Prostate gland (tissue), 2 donors: ENCODE data around the gene SEH1L. TPM values are rescaled to one million over a fixed set of nuclear protein-coding genes. Genes with fewer than 3 reads are reported as not detected.
A peak's percentile ranks its signal among the peaks of the same experiment; 100 is the strongest.

Source experiments
- DNase-seq: peaks from one replicate; pipeline ENCODE4 v3.0.0-alpha.2; 2019; ENCODE audit warnings: low spot score
- H3K27ac ChIP-seq, 2 donors: fragments of 200-600 bp; sonication (generic); 2 replicates each; pipeline ENCODE4 v1.5.1; 2017 to 2019
- H3K27me3 ChIP-seq: fragments of 200-600 bp; sonication (generic); replicated peaks from 2 replicates; pipeline ENCODE4 v1.5.1; 2019; ENCODE audit not compliant: insufficient read depth
- H3K36me3 ChIP-seq, 2 donors: fragments of 200-600 bp; sonication (generic); 1 replicate in 1 of 2; 2 replicates in 1 of 2; pipeline versions ENCODE4 v1.5.1 to v1.8.1; 2017 to 2019
- H3K4me1 ChIP-seq: fragments of 200-600 bp; sonication (generic); replicated peaks from 2 replicates; pipeline ENCODE4 v1.5.1; 2019
- H3K4me3 ChIP-seq, 2 donors: fragments of 200-600 bp; sonication (generic); 2 replicates each; pipeline ENCODE4 v1.5.1; 2017 to 2019
- H3K9me3 ChIP-seq: fragments of 200-600 bp; sonication (generic); 2 replicates; pipeline ENCODE4 v1.5.1; 2017
- POLR2A ChIP-seq: fragments of 450-650 bp; IDR thresholded peaks from one replicate; pipeline ENCODE4 v1.6.1; 2016; ENCODE audit warnings: antibody characterized with exemption, mild to moderate bottlenecking
- POLR2AphosphoS5 ChIP-seq: sonication (generic); formaldehyde crosslinking; IDR thresholded peaks from one replicate; pipeline ENCODE4 v1.6.1; 2017; ENCODE audit warnings: antibody characterized with exemption
- WGBS: methylation state at CpG from one replicate; pipeline ENCODE4 v1.1.5; 2018; 5-methylcytosine and 5-hydroxymethylcytosine counted together
- intact Hi-C: fragments of 100-400 bp; cut with DNase I; formaldehyde crosslinking; loops from one replicate; pipeline ENCODE4 v1.14.2; 2022
- total RNA-seq, 2 donors: library from RNA; depleted of rRNA; stranded (reverse); fragments of >200 nt; gene quantifications; one replicate each; pipeline ENCODE4 v1.1.0, GENCODE V29; 2016
- TF ChIP-seq, protein P1 (sequence below), 4 experiments: fragments of 200-600 bp in 2 of 4; fragments of 450-650 bp in 2 of 4; sonication (generic) in 2 of 4; IDR thresholded peaks; 1 replicate in 3 of 4; 2 replicates in 1 of 4; pipeline ENCODE4 v1.5.1; 2016 to 2019; ENCODE audit warnings: antibody characterized with exemption in 4 of 4, mild to moderate bottlenecking in 2 of 4, moderate library complexity in 2 of 4

SEH1L gene
- total RNA-seq, 2 donors from 2014 or later = 35.9 to 46.6 TPM

GRCh38 chr18:13026583-13027270, 78.9 kb downstream of the SEH1L start:
- Histone ChIP-seq H3K9me3 (no peaks in the 10 kb centered on the region), H3K27ac (peak overlapping the region in 1 of 2 donors; percentile 59), H3K27me3 (no peaks in the 10 kb centered on the region), H3K36me3 (no peaks in the 10 kb centered on the region), H3K4me1 (peaks cover 7% of the 10 kb centered on the region), H3K4me3 (no peak overlapping the region)
- peak; percentile 17 for DNase-seq
- 51% methylated on average over 3 of the region's 3 CpGs for WGBS
- TF ChIP-seq, protein P1, sequence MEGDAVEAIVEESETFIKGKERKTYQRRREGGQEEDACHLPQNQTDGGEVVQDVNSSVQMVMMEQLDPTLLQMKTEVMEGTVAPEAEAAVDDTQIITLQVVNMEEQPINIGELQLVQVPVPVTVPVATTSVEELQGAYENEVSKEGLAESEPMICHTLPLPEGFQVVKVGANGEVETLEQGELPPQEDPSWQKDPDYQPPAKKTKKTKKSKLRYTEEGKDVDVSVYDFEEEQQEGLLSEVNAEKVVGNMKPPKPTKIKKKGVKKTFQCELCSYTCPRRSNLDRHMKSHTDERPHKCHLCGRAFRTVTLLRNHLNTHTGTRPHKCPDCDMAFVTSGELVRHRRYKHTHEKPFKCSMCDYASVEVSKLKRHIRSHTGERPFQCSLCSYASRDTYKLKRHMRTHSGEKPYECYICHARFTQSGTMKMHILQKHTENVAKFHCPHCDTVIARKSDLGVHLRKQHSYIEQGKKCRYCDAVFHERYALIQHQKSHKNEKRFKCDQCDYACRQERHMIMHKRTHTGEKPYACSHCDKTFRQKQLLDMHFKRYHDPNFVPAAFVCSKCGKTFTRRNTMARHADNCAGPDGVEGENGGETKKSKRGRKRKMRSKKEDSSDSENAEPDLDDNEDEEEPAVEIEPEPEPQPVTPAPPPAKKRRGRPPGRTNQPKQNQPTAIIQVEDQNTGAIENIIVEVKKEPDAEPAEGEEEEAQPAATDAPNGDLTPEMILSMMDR (IDR thresholded peaks at IDR 0.05) = no peak
- TF ChIP-seq POLR2AphosphoS5 (peak; percentile 77), POLR2A (no peak)
- intact Hi-C loops = no loop called here

GRCh38 chr18:13028869-13029268, 81.1 kb downstream of the SEH1L start:
- 78% methylated on average over 2 of the region's 2 CpGs for WGBS

DNA sequence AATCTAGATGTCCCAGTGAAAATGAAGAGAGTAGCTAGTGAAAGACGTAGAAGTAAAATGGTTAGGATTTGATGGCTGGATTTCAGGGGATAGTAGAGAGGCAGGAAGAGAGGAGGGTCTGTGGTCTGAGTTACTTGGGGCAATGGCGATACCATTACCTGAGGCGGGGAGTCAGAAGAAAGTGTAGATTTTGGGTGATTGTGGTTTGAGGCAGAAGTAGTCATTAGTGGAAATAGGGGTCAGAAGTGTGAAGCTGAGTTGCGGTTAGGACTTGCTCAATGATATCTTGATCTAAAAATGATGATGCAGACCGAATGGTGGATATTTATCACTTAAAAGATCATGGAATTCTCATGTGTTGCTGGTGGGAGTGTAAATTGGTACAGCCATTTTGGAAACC, 84.4 kb downstream of the SEH1L start:
- Histone ChIP-seq H3K9me3 (no peaks in the 10 kb centered on the region), H3K4me3 (no peak overlapping the region), H3K4me1 (peaks cover 4% of the 10 kb centered on the region), H3K27me3 (no peaks in the 10 kb centered on the region), H3K36me3 (no peaks in the 10 kb centered on the region), H3K27ac (no peak overlapping the region)
- intact Hi-C loops = no loop called here
- TF ChIP-seq POLR2A (no peak), POLR2AphosphoS5 (no peak)
- TF ChIP-seq, protein P1 (IDR thresholded peaks at IDR 0.05) = no peak
- WGBS = 93% methylated on average over 5 of the region's 5 CpGs
- no peak for DNase-seq

More at GRCh38 chr18:13028869-13029268, 81.1 kb downstream of the SEH1L start:
- H3K36me3 ChIP-seq = no peaks in the 10 kb centered on the region
- no peaks in the 10 kb centered on the region for H3K9me3 ChIP-seq
- no peak for DNase-seq
- intact Hi-C loops = no loop called here
- TF ChIP-seq, protein P1 (IDR thresholded peaks at IDR 0.05) = no peak
- TF ChIP-seq POLR2AphosphoS5 = no peak
- no peak for TF ChIP-seq POLR2A
- H3K4me3 ChIP-seq = no peak overlapping the region
- H3K27me3 ChIP-seq = no peaks in the 10 kb centered on the region
- peak overlapping the region in 1 of 2 donors; percentile 11 for H3K27ac ChIP-seq
- peaks cover 7% of the 10 kb centered on the region for H3K4me1 ChIP-seq

- H3K36me3 ChIP-seq = no peaks in the 10 kb centered on the region
- intact Hi-C loops = no loop called here
- WGBS = 97% methylated on average over 7 of the region's 7 CpGs
These were observed 87.6 kb downstream of the SEH1L start for GRCh38 chr18:13035249-13035914.

More at GRCh38 chr18:13035249-13035914, 87.6 kb downstream of the SEH1L start:
- Histone ChIP-seq H3K27ac (no peak overlapping the region), H3K4me1 (no peaks in the 10 kb centered on the region), H3K27me3 (no peaks in the 10 kb centered on the region), H3K4me3 (no peak overlapping the region), H3K9me3 (no peaks in the 10 kb centered on the region)
- no peak for DNase-seq
- TF ChIP-seq, protein P1 (IDR thresholded peaks at IDR 0.05) = no peak
- no peak for TF ChIP-seq POLR2A
- TF ChIP-seq POLR2AphosphoS5 = no peak
